ENCODE results near the gene CDC25A.

The CDC25A gene

DNA sequence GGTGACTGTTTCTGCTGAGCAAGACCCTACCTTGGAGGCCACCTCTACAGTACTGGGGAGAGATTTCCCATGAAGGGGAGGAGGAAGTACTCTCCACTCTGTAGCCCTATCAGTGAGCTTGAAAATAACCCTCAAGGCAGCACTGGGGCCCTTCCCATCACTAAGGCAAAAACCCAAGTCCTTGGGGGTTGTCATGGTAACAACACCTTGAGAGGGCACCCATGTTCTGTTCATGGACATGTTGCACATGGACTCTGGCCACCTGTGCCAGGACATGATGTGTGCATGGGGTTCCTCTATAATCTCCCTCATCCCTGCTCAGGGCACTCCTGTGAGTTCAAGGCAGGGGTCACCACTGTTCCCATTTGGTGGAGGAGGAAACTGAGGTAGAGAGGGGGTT lies 10.9 kb upstream of the CDC25A start:
- no peaks in the 10 kb centered on the region for H3K36me3 ChIP-seq (ENCODE audit: control insufficient read depth, low read length)
- no peaks in the 10 kb centered on the region for H3F3A ChIP-seq (ENCODE audit: control insufficient read depth, insufficient read depth)
- H3K79me2 ChIP-seq (ENCODE audit: control insufficient read depth, low read length) = no peaks in the 10 kb centered on the region
- no peaks in the 10 kb centered on the region for H3K9me3 ChIP-seq (ENCODE audit: control insufficient read depth, insufficient read depth, low read length)
- H3K4me2 ChIP-seq (ENCODE audit: low read length) = no peak overlapping the region
- no peaks in the 10 kb centered on the region for H4K20me1 ChIP-seq (ENCODE audit: control insufficient read depth, insufficient read depth, low read depth, low read length)
- peaks cover under 1% of the 10 kb centered on the region; the same call in 1 of the 2 replicates for H3K27me3 ChIP-seq (ENCODE audit: control insufficient read depth, low read length)
- no peaks in the 10 kb centered on the region for H3K9me2 ChIP-seq (replicated peaks; ENCODE audit: control insufficient read depth, low read length)
- H3K27ac ChIP-seq (ENCODE audit: low read depth, low read length) = no peak overlapping the region
- H3K4me1 ChIP-seq (ENCODE audit: control insufficient read depth, low read length) = peaks cover 7% of the 10 kb centered on the region
- TF ChIP-seq, protein P1, sequence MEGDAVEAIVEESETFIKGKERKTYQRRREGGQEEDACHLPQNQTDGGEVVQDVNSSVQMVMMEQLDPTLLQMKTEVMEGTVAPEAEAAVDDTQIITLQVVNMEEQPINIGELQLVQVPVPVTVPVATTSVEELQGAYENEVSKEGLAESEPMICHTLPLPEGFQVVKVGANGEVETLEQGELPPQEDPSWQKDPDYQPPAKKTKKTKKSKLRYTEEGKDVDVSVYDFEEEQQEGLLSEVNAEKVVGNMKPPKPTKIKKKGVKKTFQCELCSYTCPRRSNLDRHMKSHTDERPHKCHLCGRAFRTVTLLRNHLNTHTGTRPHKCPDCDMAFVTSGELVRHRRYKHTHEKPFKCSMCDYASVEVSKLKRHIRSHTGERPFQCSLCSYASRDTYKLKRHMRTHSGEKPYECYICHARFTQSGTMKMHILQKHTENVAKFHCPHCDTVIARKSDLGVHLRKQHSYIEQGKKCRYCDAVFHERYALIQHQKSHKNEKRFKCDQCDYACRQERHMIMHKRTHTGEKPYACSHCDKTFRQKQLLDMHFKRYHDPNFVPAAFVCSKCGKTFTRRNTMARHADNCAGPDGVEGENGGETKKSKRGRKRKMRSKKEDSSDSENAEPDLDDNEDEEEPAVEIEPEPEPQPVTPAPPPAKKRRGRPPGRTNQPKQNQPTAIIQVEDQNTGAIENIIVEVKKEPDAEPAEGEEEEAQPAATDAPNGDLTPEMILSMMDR (IDR thresholded peaks at IDR 0.05; ENCODE audit: low read depth, low read length, poor library complexity, severe bottlenecking) = no peak
- TF ChIP-seq EZH2phosphoT487 (IDR thresholded peaks at IDR 0.05; ENCODE audit: borderline replicate concordance, low read length) = no peak
- no peak overlapping the region for H3K4me3 ChIP-seq (ENCODE audit: low read length)

GRCh38 chr3:48196611-48197010 lies 8.4 kb upstream of the CDC25A start:
- Histone ChIP-seq H3K79me2 (ENCODE audit: control insufficient read depth, low read length) (no peaks in the 10 kb centered on the region), H3K4me2 (ENCODE audit: low read length) (no peak overlapping the region), H3K4me1 (ENCODE audit: control insufficient read depth, low read length) (peaks cover 8% of the 10 kb centered on the region), H3K27ac (ENCODE audit: low read depth, low read length) (no peak overlapping the region), H4K20me1 (ENCODE audit: control insufficient read depth, insufficient read depth, low read depth, low read length) (no peaks in the 10 kb centered on the region), H3K27me3 (ENCODE audit: control insufficient read depth, low read length) (peaks cover 2% of the 10 kb centered on the region; the same call in 1 of the 2 replicates), H3K36me3 (ENCODE audit: control insufficient read depth, low read length) (no peaks in the 10 kb centered on the region), H3K9me3 (ENCODE audit: control insufficient read depth, insufficient read depth, low read length) (no peaks in the 10 kb centered on the region), H3K4me3 (ENCODE audit: low read length) (no peak overlapping the region), H3F3A (ENCODE audit: control insufficient read depth, insufficient read depth) (no peaks in the 10 kb centered on the region), H3K9me2 (replicated peaks; ENCODE audit: control insufficient read depth, low read length) (no peaks in the 10 kb centered on the region)
- TF ChIP-seq, protein P1 (IDR thresholded peaks at IDR 0.05; ENCODE audit: low read depth, low read length, poor library complexity, severe bottlenecking) = no peak
- TF ChIP-seq EZH2phosphoT487 (IDR thresholded peaks at IDR 0.05; ENCODE audit: borderline replicate concordance, low read length) = no peak

DNA sequence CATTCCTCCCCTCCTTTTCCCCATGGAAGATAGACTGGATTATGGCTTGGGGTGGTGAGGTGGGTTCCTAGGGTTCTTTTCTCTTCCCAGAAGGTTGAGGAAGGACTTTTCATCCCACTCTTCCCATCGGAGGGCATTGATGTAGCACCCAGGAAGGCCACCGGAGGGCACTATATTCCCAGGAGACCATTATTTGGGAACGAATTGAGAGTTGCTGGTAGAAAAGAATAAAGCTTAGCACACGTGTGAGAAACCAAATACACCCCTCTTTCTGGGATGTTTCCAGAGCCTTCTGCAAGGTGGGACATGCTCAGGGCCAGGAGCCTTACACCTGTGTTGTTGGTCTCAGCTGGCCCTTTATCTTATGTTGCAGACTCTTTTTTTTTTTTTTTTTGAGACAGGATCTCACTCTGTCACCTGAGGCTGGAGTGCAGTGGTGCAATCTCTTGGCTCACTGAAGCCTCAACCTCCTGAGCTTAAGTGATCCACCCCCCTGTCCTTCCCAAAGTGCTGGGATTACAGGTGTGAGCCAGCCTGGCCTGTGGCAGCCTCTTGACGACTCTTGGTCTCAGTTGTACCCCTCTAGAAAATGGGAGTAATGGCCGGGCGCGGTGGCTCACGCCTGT lies 6.3 kb upstream of the CDC25A start:
- Histone ChIP-seq H3K4me1 (ENCODE audit: control insufficient read depth, low read length) (peaks cover 8% of the 10 kb centered on the region), H3K79me2 (ENCODE audit: control insufficient read depth, low read length) (no peaks in the 10 kb centered on the region), H4K20me1 (ENCODE audit: control insufficient read depth, insufficient read depth, low read depth, low read length) (no peaks in the 10 kb centered on the region), H3K27ac (ENCODE audit: low read depth, low read length) (no peak overlapping the region), H3F3A (ENCODE audit: control insufficient read depth, insufficient read depth) (no peaks in the 10 kb centered on the region), H3K9me2 (replicated peaks; ENCODE audit: control insufficient read depth, low read length) (no peaks in the 10 kb centered on the region), H3K36me3 (ENCODE audit: control insufficient read depth, low read length) (no peaks in the 10 kb centered on the region), H3K9me3 (ENCODE audit: control insufficient read depth, insufficient read depth, low read length) (no peaks in the 10 kb centered on the region), H3K4me3 (ENCODE audit: low read length) (no peak overlapping the region), H3K4me2 (ENCODE audit: low read length) (peak overlapping the region; percentile 21; the same call in 1 of the 2 replicates), H3K27me3 (ENCODE audit: control insufficient read depth, low read length) (peaks cover 2% of the 10 kb centered on the region; the same call in 1 of the 2 replicates)
- TF ChIP-seq EZH2phosphoT487 (IDR thresholded peaks at IDR 0.05; ENCODE audit: borderline replicate concordance, low read length) = no peak
- TF ChIP-seq, protein P1 (IDR thresholded peaks at IDR 0.05; ENCODE audit: low read depth, low read length, poor library complexity, severe bottlenecking) = peak; percentile 90

Data from DOHH2 (cell line).